GM10266 (cell line): Measurements from ENCODE around the gene MESD.

Source experiments
- DNase-seq: peaks from one replicate; pipeline ENCODE4 v3.0.0; 2012; ENCODE audit errors: extremely low spot score
- TF ChIP-seq, protein P1 (sequence below): IDR thresholded peaks from 2 replicates; pipeline ENCODE4 v1.5.1; 2012; ENCODE audit warnings: mild to moderate bottlenecking, low read depth; ENCODE audit not compliant: control insufficient read depth, insufficient read depth; ENCODE audit errors: missing control alignments

The MESD gene

DNA sequence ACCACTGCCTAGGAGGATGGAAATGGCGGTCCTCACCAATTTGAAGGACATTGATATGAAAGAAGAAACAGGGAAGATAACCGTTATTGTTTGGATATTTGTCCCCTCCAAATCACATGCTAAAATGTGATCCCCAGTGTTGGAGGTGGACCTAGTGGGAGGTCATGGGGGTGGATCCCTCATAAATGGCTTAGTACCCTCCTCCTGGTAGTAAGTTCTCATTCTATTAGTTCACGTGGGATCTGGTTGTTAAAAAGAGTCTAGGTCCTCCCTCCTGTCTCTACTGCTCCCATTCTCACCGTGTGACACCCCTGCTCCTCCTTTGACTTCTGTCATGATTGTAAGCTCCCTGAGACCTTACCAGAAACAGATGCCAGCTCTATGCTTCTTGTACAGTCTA is 41.6 kb upstream of the MESD start:
- DNase-seq = no peak
- TF ChIP-seq, protein P1, sequence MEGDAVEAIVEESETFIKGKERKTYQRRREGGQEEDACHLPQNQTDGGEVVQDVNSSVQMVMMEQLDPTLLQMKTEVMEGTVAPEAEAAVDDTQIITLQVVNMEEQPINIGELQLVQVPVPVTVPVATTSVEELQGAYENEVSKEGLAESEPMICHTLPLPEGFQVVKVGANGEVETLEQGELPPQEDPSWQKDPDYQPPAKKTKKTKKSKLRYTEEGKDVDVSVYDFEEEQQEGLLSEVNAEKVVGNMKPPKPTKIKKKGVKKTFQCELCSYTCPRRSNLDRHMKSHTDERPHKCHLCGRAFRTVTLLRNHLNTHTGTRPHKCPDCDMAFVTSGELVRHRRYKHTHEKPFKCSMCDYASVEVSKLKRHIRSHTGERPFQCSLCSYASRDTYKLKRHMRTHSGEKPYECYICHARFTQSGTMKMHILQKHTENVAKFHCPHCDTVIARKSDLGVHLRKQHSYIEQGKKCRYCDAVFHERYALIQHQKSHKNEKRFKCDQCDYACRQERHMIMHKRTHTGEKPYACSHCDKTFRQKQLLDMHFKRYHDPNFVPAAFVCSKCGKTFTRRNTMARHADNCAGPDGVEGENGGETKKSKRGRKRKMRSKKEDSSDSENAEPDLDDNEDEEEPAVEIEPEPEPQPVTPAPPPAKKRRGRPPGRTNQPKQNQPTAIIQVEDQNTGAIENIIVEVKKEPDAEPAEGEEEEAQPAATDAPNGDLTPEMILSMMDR = no peak

DNA sequence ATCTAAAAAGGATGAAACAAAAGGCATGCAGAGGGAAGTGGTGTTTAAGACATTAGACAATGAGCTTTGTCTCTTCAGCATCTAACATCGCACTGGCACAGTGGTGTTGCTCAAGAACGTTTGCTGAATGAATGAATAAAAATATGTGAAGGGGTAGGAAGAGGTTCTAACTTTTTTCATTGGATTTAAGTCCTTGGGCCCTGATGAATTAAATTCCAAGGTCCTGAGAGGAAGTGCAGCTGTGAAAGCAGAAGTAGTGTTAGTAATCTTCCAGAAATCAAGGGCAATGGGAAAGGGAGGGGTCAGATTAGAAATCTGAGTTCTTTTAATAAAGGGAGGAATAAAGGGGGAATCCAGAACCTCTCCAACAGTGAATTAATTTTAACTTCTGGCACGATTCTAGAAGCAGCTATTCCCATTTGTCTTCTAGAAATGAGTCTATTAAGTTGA is 40.7 kb upstream of the MESD start:
- TF ChIP-seq, protein P1 = no peak

DNA sequence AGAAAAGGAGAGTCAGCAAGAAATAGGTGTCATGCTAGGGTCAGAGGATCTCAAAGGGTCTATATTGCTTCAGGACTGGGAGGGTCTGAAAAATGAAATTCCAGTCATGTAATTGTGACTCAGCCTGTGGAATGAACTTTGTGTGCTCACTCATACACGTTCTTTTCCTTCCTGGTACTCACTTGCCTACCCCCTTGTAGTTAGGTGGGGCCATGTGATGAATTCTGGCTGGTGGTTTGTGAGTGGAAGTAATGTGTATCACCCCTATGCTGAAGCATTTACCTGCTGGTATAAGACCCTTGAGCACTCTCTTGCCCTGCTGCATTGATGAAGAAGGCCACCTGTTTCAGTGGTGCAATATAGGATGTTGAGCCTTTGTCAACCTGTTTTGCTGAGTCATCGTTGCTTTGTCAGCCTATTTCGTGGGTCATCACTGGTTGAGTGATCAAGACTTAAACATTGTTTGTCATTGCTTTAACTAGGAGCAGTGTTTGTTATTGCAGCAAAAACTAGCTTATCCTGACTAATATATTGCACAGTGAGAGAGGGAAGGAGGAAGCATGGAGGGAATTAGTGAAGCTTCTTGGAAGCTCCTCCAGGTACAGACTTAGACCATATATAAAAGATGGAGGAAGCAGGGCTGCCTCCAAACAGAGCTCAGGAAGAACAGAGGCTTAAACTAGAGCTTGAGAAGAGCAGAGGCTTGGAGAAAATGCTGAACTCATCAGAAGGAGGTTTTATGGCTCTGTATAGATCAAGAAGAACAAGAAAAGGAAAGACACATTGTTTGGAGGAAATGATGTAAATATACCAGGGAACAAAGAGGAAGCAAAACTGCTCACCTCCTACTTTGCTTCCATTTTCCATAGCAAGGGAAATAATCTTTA is 40.0 kb upstream of the MESD start:
- TF ChIP-seq, protein P1 = no peak
- no peak for DNase-seq

More for the DNA sequence above, 40.7 kb upstream of the MESD start:
- no peak for DNase-seq

DNA sequence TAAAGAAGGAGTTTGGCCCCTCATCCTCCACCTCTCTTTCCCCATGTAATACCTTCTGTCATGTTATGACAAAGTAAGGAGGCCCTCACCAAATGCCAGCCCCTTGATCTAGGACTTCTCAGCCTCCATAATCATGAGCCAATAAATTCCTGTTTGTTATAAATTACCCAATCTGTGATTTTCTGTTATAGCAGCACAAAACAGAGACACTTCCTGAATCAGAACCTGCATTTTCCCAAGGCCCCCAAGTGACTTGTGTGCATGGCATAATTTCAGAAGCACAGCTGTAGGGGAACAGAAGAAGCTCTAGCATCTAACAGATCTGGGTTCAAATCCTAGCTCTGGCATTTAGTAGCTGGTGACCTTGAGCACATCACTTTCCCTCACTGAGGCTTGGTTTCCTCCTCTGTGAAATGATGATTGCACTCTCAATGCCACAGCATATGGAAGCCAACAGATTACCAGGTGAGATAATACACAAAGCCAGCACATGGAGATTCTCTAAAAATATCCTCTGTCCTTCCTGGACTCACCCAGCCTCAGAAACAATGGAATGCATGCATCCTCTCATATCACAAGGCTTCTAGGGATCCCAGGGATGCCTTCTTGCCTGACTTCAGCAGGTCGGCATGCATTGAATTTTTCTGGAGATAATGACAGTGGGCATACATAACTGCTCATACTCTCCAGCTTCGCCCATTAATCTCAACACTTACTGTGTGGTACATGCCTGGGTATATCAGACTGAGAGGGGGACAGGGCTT is 37.4 kb upstream of the MESD start:
- DNase-seq = no peak
- TF ChIP-seq, protein P1 = no peak

DNA sequence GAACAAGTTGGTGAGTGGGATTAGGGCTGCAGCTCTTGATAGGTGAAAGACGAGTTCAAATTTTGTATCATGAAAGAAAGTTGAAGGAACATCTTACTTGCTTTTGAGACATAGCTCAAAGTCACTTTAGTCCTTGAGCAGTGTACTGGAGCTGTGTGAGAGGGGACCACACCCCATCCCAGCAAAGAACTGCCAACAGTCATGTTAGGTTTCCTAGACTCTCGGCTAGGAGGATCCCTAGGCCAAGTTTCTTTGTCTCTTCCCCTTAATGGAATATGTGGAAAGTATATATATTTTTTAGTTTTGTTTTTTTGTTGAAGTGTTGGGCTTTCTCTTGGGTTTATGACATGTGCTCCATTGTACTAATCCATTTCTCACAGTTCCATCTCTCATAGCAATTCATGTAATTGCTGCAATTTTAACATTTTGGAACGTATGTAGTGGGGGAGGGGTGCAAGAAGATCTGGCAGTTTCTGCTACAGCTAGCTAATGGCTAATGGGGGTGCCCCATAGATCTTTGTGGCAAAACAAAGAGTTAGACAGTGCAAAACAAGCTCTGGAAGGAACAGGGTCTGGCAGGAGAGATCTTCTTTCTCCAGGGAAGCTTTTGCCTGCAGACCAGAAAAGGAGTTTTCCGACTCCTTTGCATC is 36.2 kb upstream of the MESD start:
- TF ChIP-seq, protein P1 = no peak
- no peak for DNase-seq

DNA sequence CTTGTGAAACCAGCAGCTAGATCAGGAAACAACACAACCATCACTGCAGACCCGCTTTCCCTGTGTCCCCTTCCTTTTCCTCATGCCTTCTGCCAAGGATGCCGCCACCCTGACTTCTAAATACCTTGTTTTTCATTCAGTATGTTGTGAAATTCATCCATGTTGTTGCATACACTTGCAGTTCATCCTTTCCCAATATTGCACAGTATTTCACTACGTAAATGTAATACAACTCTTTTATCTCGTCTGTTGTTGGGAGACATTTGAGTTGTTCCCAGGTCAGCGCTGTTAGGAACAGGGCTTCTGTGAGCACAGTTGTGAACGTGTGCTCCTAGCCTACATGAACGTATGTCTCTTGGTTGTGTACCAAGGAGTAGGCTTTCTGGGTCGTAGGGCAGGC is 35.3 kb upstream of the MESD start:
- TF ChIP-seq, protein P1 = no peak
- DNase-seq = no peak
